ENCODE data around the gene ZNF263.

ZNF263 gene

GRCh38 chr16:3282730-3283542 is at the start of gene ZNF263:
TSS of gene ZNF263 (plus strand) at chr16:3283491. CDS start at chr16:3283819, 328 bp downstream.
- Histone ChIP-seq H3K27me3 (ENCODE audit: insufficient read depth, low read length) (peaks cover 5% of the 10 kb centered on the region; the same call in 1 of the 2 replicates), H3K36me3 (ENCODE audit: insufficient read depth, low read depth, low read length) (peaks cover 29% of the 10 kb centered on the region), H3K9ac (ENCODE audit: low read depth, low read length) (peak within 1 kb of the TSS; percentile 91), H3K27ac (ENCODE audit: low read length) (peak within 1 kb of the TSS; percentile 82), H3K4me3 (ENCODE audit: low read length) (peak within 1 kb of the TSS; percentile 98), H3K4me1 (ENCODE audit: insufficient read depth, low read length) (peaks cover 9% of the 10 kb centered on the region; the same call in 1 of the 2 replicates), H3K9me3 (ENCODE audit: insufficient read depth, low read depth, low read length) (peaks cover 19% of the 10 kb centered on the region)

DNA sequence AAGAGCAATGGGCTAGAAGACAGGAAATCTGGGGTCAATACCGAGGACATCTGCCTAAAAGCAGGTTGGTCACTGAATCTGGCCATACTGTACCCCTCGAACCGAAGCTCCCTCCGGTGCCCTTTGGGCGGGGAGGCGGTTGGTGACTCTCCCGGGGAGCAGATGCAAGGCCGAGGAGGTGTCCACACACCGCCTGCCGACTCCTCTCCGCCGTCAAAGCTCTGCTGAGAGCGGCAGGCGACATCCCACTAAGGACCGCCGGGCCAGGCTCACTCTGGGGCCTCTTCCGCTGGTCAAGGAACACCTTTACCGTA is 48.8 kb upstream of the ZNF263 start:
- H3K4me3 ChIP-seq (ENCODE audit: low read length) = peak overlapping the region; percentile 99
- no peaks in the 10 kb centered on the region for H3K27me3 ChIP-seq (ENCODE audit: insufficient read depth, low read length)
- H3K27ac ChIP-seq (ENCODE audit: low read length) = peak overlapping the region; percentile 56
- no peaks in the 10 kb centered on the region for H3K4me1 ChIP-seq (ENCODE audit: insufficient read depth, low read length)
- peaks cover 24% of the 10 kb centered on the region for H3K9me3 ChIP-seq (ENCODE audit: insufficient read depth, low read depth, low read length)
- peak overlapping the region; percentile 91 for H3K9ac ChIP-seq (ENCODE audit: low read depth, low read length)
- peaks cover 31% of the 10 kb centered on the region for H3K36me3 ChIP-seq (ENCODE audit: insufficient read depth, low read depth, low read length)

DNA sequence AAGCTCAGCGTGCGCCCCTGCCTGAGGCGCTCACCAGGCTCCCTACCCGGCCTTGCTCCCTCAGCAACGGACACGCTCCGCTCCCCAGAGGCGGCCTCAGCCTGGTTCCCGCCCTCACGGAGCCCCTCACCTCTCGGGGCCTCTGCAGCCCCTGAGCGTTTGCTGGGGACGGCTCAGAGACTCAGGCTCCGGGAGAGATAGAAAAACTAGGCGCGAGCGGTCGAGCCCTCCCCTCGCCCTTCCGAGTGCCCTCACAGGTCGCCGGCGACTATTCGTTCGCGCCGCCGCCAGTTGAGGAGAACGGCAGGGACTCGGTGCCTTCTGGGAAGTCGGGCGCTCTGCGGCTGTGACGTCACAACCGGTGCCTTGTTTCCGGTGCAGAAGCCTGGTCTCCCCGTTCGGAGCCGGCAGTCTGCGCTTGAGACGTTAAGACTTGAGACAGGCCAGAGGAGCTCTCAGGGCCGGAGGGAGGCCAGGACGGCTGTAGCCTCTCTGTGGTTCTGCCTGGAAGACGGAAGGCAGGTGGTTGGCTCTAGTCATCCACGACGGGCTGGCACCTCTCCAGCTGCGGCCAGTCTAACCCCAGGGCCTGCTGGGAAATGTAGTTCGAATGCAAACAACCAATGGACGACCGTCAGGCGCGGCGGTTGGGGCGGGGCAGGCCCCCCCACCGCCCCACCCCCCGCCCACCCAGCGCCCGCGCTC is 48.3 kb upstream of the ZNF263 start, which contains the start of gene ZNF200:
Gene ZNF200, minus strand, starts transcription at position 302 of the 705 bp plus-strand sequence. CDS start 1,403 bp downstream, outside the sequence.
- peak within 1 kb of the TSS; percentile 56 for H3K27ac ChIP-seq (ENCODE audit: low read length)
- peak within 1 kb of the TSS; percentile 91 for H3K9ac ChIP-seq (ENCODE audit: low read depth, low read length)

DNA sequence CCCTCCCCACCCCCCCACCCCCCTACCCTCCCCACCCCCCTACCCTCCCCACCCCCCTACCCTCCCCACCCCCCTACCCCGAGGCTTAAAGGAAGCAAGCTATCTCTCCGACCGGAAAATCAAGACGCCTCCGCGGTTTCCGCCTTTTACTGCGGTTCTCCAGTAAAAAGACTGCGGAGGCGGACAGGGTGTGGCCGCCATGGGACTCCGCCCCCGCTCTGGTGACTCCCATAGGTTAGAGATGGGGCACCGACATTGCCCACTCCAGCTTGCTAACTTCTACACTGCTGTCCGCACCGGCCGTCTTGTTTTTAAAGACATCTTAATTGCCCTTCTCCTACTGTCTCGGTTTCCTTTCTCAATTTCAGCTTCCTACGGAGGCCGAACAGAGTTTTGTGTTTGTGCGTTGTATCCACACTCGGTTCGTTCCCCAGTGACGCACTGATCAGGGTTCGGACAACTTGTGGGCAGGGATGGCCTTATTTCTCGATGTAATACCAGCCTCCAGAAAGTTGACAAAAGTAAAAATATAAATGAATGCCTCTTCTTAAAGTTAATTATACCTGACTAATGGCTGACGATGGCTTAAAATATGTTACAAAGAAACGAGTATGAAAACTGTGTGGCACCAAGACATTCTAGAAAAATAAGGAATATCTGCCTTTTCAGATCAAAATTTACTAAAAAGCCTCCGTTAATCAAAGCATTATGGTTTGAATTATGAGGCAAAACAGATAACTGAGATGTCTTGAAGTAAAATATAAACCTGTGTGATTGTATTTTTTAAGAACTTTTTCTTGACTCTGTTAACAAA is 47.2 kb upstream of the ZNF263 start:
- Histone ChIP-seq H3K9ac (ENCODE audit: low read depth, low read length) (no peak overlapping the region), H3K9me3 (ENCODE audit: insufficient read depth, low read depth, low read length) (peaks cover 24% of the 10 kb centered on the region), H3K27me3 (ENCODE audit: insufficient read depth, low read length) (no peaks in the 10 kb centered on the region), H3K36me3 (ENCODE audit: insufficient read depth, low read depth, low read length) (peaks cover 17% of the 10 kb centered on the region), H3K27ac (ENCODE audit: low read length) (no peak overlapping the region), H3K4me1 (ENCODE audit: insufficient read depth, low read length) (no peaks in the 10 kb centered on the region), H3K4me3 (ENCODE audit: low read length) (no peak overlapping the region)

More for the DNA sequence above, 48.3 kb upstream of the ZNF263 start, which contains the start of gene ZNF200:
- Histone ChIP-seq H3K4me3 (ENCODE audit: low read length) (peak within 1 kb of the TSS; percentile 99), H3K27me3 (ENCODE audit: insufficient read depth, low read length) (no peaks in the 10 kb centered on the region), H3K36me3 (ENCODE audit: insufficient read depth, low read depth, low read length) (peaks cover 28% of the 10 kb centered on the region), H3K4me1 (ENCODE audit: insufficient read depth, low read length) (no peaks in the 10 kb centered on the region), H3K9me3 (ENCODE audit: insufficient read depth, low read depth, low read length) (peaks cover 23% of the 10 kb centered on the region)

DNA sequence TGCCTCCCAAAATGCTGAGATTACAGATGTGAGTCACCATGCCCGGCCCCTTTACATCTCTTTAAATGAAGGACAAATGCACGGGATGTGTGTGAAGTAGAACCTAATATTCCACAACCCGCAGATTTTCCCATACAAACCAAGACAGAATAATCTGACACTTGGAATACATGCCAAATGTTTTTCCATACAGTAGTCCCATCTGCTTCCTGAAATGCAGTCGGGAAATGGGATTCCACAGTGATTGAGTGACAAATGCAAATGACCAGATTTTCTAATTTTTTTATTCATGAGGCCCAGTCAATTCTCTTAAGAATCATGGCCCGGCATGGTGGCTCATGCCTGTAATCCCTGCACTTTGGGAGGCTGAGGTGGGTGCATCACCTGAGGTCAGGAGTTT is 41.5 kb upstream of the ZNF263 start:
- Histone ChIP-seq H3K9ac (ENCODE audit: low read depth, low read length) (no peak overlapping the region), H3K36me3 (ENCODE audit: insufficient read depth, low read depth, low read length) (no peaks in the 10 kb centered on the region), H3K27ac (ENCODE audit: low read length) (no peak overlapping the region), H3K4me3 (ENCODE audit: low read length) (no peak overlapping the region), H3K9me3 (ENCODE audit: insufficient read depth, low read depth, low read length) (peaks cover 30% of the 10 kb centered on the region; the same call in 1 of the 2 replicates), H3K27me3 (ENCODE audit: insufficient read depth, low read length) (no peaks in the 10 kb centered on the region), H3K4me1 (ENCODE audit: insufficient read depth, low read length) (no peaks in the 10 kb centered on the region)

- H3K9me3 ChIP-seq (ENCODE audit: insufficient read depth, low read depth, low read length) = peaks cover 32% of the 10 kb centered on the region; the same call in 1 of the 2 replicates
- H3K27ac ChIP-seq (ENCODE audit: low read length) = no peak overlapping the region
Observed at GRCh38 chr16:3242709-3243108, 40.6 kb upstream of the ZNF263 start.

GRCh38 chr16:3243882-3244281 is 39.4 kb upstream of the ZNF263 start:
- Histone ChIP-seq H3K4me3 (ENCODE audit: low read length) (no peak overlapping the region), H3K9me3 (ENCODE audit: insufficient read depth, low read depth, low read length) (peaks cover 32% of the 10 kb centered on the region; the same call in 1 of the 2 replicates), H3K4me1 (ENCODE audit: insufficient read depth, low read length) (no peaks in the 10 kb centered on the region), H3K9ac (ENCODE audit: low read depth, low read length) (no peak overlapping the region), H3K27me3 (ENCODE audit: insufficient read depth, low read length) (no peaks in the 10 kb centered on the region), H3K36me3 (ENCODE audit: insufficient read depth, low read depth, low read length) (no peaks in the 10 kb centered on the region), H3K27ac (ENCODE audit: low read length) (no peak overlapping the region)

More at GRCh38 chr16:3242709-3243108, 40.6 kb upstream of the ZNF263 start:
- Histone ChIP-seq H3K36me3 (ENCODE audit: insufficient read depth, low read depth, low read length) (no peaks in the 10 kb centered on the region), H3K4me1 (ENCODE audit: insufficient read depth, low read length) (no peaks in the 10 kb centered on the region), H3K9ac (ENCODE audit: low read depth, low read length) (no peak overlapping the region), H3K4me3 (ENCODE audit: low read length) (no peak overlapping the region), H3K27me3 (ENCODE audit: insufficient read depth, low read length) (no peaks in the 10 kb centered on the region)

GRCh38 chr16:3246002-3246401 is 37.3 kb upstream of the ZNF263 start:
- Histone ChIP-seq H3K36me3 (ENCODE audit: insufficient read depth, low read depth, low read length) (no peaks in the 10 kb centered on the region), H3K4me1 (ENCODE audit: insufficient read depth, low read length) (no peaks in the 10 kb centered on the region), H3K9me3 (ENCODE audit: insufficient read depth, low read depth, low read length) (peaks cover 24% of the 10 kb centered on the region; the same call in 1 of the 2 replicates), H3K27ac (ENCODE audit: low read length) (no peak overlapping the region), H3K9ac (ENCODE audit: low read depth, low read length) (no peak overlapping the region), H3K4me3 (ENCODE audit: low read length) (no peak overlapping the region), H3K27me3 (ENCODE audit: insufficient read depth, low read length) (no peaks in the 10 kb centered on the region)

DNA sequence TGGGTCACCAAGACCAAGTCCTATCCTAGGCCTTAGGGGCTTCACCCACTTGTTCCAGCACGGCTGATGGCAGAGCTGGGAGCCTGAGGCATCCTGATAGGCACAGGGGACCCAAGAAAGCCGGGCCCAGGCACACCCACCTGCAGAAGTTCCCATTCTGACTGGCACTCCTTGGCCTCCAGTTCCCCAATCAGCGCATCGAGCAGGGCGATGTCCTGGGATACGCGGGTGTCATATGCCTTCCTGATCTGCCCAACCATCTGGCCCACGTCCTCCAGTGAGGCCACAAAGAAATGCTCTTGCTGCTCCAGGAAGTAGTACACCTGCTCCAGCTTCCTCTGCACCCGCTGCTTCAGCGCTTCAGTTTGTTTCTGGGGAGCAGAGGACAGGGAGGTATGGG is 36.4 kb upstream of the ZNF263 start:
- no peaks in the 10 kb centered on the region for H3K36me3 ChIP-seq (ENCODE audit: insufficient read depth, low read depth, low read length)
- H3K4me3 ChIP-seq (ENCODE audit: low read length) = no peak overlapping the region
- H3K4me1 ChIP-seq (ENCODE audit: insufficient read depth, low read length) = no peaks in the 10 kb centered on the region
- H3K9ac ChIP-seq (ENCODE audit: low read depth, low read length) = no peak overlapping the region
- no peak overlapping the region for H3K27ac ChIP-seq (ENCODE audit: low read length)
- H3K9me3 ChIP-seq (ENCODE audit: insufficient read depth, low read depth, low read length) = peaks cover 24% of the 10 kb centered on the region; the same call in 1 of the 2 replicates
- no peaks in the 10 kb centered on the region for H3K27me3 ChIP-seq (ENCODE audit: insufficient read depth, low read length)

DNA sequence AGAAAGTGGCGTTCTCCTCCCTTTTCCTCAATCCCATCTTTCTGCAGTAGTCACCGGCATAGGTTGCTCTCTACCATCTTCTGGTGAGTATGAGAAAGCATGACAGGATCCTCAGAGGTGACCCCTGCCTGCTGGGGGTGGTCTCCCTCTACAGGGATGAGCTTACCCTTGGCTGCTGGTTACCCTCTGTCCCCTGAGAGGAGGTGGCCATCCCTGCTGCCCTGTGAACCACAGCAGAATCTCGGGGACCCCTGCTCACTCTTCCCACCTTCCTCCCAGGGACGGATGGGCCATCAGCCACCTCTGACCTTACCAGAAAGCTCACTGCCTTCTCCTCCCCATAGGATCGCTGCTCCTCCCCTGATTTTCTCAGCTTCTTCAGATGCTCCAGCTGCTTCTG is 34.7 kb upstream of the ZNF263 start:
- no peaks in the 10 kb centered on the region for H3K4me1 ChIP-seq (ENCODE audit: insufficient read depth, low read length)
- H3K36me3 ChIP-seq (ENCODE audit: insufficient read depth, low read depth, low read length) = no peaks in the 10 kb centered on the region
- H3K27ac ChIP-seq (ENCODE audit: low read length) = no peak overlapping the region
- peaks cover 24% of the 10 kb centered on the region for H3K9me3 ChIP-seq (ENCODE audit: insufficient read depth, low read depth, low read length)
- no peak overlapping the region for H3K4me3 ChIP-seq (ENCODE audit: low read length)
- H3K27me3 ChIP-seq (ENCODE audit: insufficient read depth, low read length) = no peaks in the 10 kb centered on the region
- H3K9ac ChIP-seq (ENCODE audit: low read depth, low read length) = no peak overlapping the region

GRCh38 chr16:3249020-3249419 is 34.3 kb upstream of the ZNF263 start:
- no peak overlapping the region for H3K9ac ChIP-seq (ENCODE audit: low read depth, low read length)
- H3K4me1 ChIP-seq (ENCODE audit: insufficient read depth, low read length) = no peaks in the 10 kb centered on the region
- no peaks in the 10 kb centered on the region for H3K27me3 ChIP-seq (ENCODE audit: insufficient read depth, low read length)
- H3K36me3 ChIP-seq (ENCODE audit: insufficient read depth, low read depth, low read length) = no peaks in the 10 kb centered on the region
- H3K27ac ChIP-seq (ENCODE audit: low read length) = no peak overlapping the region
- H3K4me3 ChIP-seq (ENCODE audit: low read length) = no peak overlapping the region
- H3K9me3 ChIP-seq (ENCODE audit: insufficient read depth, low read depth, low read length) = peaks cover 21% of the 10 kb centered on the region

All from iPS-20b (cell line).